GM18517 (cell line): Measurements from ENCODE around the gene PDE4DIP.
"Not testable (repeated sequence)": the region's sequence is repeated elsewhere in the genome, so short reads cannot be mapped to it uniquely, and the experiment has no call there.

Experiments
- ATAC-seq: cut with Tn5 transposase; IDR thresholded peaks from one replicate; pipeline ENCODE4 v1.9.1; 2021; ENCODE audit warnings: mild to moderate bottlenecking, moderate library complexity; ENCODE audit not compliant: unreplicated experiment

Gene PDE4DIP

DNA sequence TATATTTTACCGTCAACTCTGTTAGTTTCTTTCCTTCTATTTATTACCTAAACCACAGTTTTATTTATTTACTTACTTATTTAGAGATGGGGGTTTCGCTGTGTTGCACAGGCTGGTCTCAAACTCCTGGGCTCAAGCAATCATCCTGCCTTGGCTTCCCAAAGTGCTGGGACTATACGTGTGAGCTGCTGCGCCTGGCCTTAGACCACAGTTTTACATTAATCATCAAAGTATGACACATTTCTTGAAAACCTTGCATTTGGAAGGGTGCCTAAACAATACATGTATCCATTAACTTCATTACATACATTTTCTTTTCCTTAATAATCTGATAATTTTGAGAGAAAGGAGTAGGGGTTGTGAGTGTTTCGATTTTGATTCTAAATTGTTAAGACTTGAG lies 124.9 kb downstream of the PDE4DIP start:
- not testable (repeated sequence) for ATAC-seq

DNA sequence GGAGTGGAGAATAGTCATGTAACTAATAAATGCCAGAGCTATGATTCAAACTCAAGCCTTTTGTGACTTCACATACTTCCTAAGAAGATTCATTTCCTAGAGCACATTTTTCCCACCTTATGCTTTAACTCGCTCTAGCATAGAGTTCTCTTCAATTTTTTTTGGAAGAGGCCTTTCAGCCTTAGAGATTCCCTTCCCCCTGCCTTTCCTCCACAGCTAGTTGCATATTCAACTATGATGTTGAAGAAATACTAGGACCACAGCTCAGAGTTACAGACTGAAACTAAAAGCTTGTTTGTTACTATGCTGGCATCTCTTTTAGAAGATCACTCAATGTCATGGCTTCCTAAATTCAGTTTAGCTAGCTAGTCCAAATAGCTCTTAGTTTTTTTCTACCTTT lies 131.2 kb downstream of the PDE4DIP start:
- ATAC-seq: peak; percentile 23

GRCh38 chr1:148975866-148976537 lies 131.8 kb downstream of the PDE4DIP start:
- ATAC-seq: peak; percentile 63

DNA sequence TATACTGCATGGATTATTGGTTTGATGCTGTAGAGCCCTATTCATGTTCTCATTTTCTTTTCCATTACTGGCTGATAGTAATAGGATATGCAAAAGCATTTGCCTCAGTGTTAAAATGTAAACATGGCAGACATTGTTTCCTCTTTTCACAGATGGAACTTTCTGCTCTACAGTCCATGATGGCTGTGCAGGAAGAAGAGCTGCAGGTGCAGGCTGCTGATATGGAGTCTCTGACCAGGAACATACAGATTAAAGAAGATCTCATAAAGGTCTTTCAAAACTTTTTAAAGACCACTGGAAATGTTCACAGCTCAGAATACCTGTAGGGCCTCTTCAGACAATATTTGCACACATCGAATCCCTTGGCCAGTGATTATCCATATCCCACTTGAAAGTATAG lies 133.6 kb downstream of the PDE4DIP start:
- not testable (repeated sequence) for ATAC-seq

GRCh38 chr1:148989378-148989777 lies 145.2 kb downstream of the PDE4DIP start:
- ATAC-seq: not testable (repeated sequence)

GRCh38 chr1:148990233-148990788 lies 146.1 kb downstream of the PDE4DIP start:
- not testable (repeated sequence) for ATAC-seq

GRCh38 chr1:148991818-148992217 lies 147.6 kb downstream of the PDE4DIP start:
- not testable (repeated sequence) for ATAC-seq

DNA sequence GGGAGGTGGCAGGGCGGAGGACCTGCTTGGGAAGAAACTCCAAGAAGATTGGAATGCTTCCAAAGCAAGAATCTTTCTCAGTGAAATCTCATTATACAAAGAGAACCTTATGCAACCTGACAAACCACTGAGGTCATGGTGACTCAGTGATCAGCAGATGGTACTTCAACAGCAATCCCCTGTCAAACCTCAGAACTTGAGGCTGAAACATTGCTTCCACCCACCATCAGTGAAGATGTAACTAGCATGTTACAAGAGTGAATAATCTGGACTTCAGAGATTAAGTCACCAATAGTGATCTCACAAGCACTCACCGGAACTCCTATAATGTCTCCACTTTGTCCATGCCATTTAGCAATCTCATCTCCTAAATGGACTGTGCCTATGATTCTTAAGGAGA lies 148.1 kb downstream of the PDE4DIP start:
- ATAC-seq: not testable (repeated sequence)

- ATAC-seq: not testable (repeated sequence)
Observed at GRCh38 chr1:148996449-148997224, 152.4 kb downstream of the PDE4DIP start.

GRCh38 chr1:148997405-148997804 lies 153.2 kb downstream of the PDE4DIP start:
- not testable (repeated sequence) for ATAC-seq

DNA sequence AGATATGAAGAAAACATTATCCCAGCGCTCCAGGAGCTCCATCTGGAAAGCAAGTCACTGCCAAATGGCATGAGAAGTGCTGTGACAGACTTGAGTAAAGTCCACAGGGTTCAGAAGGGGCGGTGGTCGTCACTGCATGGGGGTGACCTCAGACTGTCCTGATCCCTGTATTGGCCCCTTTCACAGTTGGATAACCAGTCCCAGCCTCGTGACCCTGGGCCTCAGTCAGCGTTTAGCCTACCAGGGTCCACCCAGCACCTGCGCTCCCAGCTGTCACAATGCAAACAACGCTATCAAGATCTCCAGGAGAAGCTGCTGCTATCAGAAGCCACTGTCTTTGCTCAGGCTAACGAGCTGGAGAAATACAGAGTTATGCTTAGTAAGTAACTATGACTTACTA lies 158.4 kb downstream of the PDE4DIP start:
- not testable (repeated sequence) for ATAC-seq

- ATAC-seq: not testable (repeated sequence)
Observed at GRCh38 chr1:149008326-149008725, 164.1 kb downstream of the PDE4DIP start.

GRCh38 chr1:149008769-149009168 lies 164.5 kb downstream of the PDE4DIP start:
- ATAC-seq: not testable (repeated sequence)

GRCh38 chr1:149009761-149010160 lies 165.5 kb downstream of the PDE4DIP start:
- ATAC-seq: not testable (repeated sequence)

DNA sequence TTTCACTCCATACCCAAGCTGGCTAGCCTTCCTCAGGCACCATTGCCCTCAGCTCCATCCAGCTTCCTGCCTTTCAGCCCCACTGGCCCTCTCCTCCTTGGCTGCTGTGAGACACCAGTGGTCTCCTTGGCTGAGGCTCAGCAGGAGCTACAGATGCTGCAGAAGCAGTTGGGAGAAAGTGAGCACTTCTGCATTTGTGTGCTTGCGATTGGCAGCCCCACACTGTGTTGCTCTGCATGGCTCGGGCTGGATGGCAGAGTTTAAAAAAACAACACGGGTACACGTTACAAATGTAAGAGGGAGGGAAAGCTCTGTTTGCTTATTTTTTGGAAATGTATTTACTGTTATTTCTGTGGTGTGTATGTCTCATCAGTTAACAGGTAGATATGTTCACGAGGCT lies 168.4 kb downstream of the PDE4DIP start:
- ATAC-seq: not testable (repeated sequence)

DNA sequence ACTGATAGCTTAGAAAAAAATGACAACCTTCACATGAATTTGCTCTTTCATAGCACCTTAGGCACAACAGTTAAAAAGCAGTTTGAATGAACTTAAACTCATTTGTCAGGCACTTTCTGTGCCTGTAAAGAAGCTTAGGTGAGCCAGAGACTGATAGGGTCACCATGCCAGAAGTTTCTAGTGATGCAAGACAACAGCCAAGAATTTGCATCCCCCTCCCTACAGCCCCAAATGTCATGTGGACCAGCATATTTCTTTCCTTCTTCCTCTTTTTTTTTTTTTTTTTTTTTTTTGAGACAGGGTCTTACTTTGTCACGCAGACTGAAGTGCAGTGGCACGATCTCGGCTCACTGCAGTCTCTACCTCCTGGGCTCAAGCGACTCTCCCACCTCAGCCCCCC lies 169.3 kb downstream of the PDE4DIP start:
- ATAC-seq: not testable (repeated sequence)

GRCh38 chr1:149015522-149015921 lies 171.3 kb downstream of the PDE4DIP start:
- not testable (repeated sequence) for ATAC-seq

- not testable (repeated sequence) for ATAC-seq
Observed at GRCh38 chr1:149016626-149017025, 172.4 kb downstream of the PDE4DIP start.

- not testable (repeated sequence) for ATAC-seq
Observed at GRCh38 chr1:149018577-149018976, 174.3 kb downstream of the PDE4DIP start.

DNA sequence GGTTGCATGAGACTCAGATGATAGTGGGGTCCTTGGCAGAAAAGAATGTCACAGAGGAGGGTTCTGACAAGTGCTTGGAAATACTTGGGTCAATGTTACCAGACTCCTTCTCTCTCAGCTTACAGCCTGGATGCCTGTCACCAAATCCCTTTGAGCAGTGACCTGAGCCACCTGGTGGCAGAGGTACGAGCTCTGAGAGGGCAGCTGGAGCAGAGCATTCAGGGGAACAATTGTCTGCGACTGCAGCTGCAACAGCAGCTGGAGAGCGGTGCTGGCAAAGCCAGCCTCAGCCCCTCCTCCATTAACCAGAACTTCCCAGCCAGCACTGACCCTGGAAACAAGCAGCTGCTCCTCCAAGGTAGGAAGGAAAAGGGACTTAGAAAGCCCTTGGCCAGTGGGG lies 180.1 kb downstream of the PDE4DIP start:
- ATAC-seq: not testable (repeated sequence)

GRCh38 chr1:149033916-149034315 lies 189.7 kb downstream of the PDE4DIP start:
- ATAC-seq: not testable (repeated sequence)

DNA sequence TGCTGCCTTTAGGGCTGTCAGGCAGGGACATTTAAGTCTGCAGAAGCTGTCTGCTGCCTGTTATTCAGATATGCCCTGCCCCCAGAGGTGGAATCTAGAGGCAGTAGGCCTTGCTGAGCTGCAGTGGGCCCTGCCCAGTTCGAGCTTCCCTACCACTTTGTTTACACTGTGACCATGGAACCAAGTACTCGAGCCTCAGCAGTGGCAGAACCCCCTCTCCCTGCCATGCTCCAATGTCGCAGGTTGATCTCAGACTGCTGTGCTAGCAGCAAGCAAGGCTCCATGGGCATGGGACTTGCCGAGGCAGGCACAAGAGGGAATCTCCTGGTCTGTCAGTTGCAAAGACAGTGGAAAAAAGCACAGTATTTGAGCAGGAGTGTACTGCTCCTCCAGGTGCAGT lies 198.8 kb downstream of the PDE4DIP start:
- ATAC-seq: not testable (repeated sequence)
